GM20000 (cell line): ENCODE results near the gene ZNF343.

Source experiments
- DNase-seq: peaks from one replicate; pipeline ENCODE4 v3.0.0; 2012; ENCODE audit warnings: low spot score
- CTCF ChIP-seq: IDR thresholded peaks from 2 replicates; pipeline ENCODE4 v1.5.1; 2012; ENCODE audit warnings: mild to moderate bottlenecking, control low read depth; ENCODE audit errors: extremely low read depth, missing control alignments

Gene ZNF343

GRCh38 chr20:2508631-2509467 lies at the start of gene ZNF343:
Gene ZNF343, minus strand, starts transcription at chr20:2508915. Its CDS starts 15,020 bp downstream, at chr20:2493895.
- TF ChIP-seq CTCF: no peak

DNA sequence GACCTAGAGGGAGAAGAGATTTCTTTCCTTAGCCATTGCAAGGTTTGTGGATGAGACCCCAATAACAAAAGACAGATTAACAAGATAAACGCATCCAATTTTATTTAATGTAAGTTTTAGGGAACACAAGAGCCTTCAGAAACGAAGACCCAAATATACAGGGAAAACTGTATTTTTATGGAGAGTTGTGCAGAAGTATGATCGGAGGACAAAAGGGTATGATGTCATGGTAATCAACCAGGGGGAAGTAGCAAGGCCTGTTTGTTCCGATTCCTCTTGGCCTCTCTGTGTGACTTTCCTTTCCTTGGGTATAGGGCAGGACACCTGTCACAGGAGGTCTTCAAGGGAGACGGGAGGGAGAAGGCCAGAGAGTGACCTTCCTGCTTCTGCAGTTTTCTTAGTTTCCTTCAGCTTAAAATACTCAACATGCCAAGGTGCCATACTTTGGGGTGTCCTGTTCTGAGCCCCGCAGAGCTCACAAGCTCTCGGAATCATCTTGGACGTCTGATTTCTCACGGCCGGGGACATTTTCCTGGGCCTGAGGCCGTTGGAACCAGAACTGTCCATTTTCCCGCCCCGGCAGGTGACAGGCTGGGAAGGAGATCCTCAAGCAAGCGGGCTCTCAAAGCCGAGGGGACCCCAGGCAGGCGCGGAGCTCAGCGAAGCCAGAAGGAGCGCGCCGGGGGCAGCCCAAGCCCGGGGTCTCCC lies 49.3 kb upstream of the ZNF343 start:
- DNase-seq: no peak
- TF ChIP-seq CTCF: no peak

More at GRCh38 chr20:2508631-2509467, at the start of gene ZNF343:
- DNase-seq: peak; percentile 88

DNA sequence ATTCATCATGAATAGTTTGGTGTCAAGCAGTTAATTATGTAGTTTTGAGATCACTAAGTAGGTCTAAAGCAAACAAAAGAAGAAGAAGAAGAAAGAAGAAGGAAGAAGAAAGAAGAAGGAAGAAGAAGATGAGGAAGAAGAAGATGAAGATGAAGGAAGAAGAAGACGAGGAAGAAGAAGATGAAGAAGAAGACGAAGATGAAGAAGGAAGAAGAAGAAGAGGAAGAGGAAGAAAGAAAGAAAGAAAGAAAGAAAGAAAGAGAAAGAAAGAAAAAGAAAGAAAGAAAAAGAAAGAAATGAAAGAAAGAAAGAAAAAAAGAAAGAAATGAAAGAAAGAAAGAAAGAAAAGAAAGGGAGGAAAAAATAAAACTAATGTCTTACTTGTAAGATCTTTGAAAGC lies 36.9 kb upstream of the ZNF343 start:
- no peak for DNase-seq
- no peak for TF ChIP-seq CTCF

DNA sequence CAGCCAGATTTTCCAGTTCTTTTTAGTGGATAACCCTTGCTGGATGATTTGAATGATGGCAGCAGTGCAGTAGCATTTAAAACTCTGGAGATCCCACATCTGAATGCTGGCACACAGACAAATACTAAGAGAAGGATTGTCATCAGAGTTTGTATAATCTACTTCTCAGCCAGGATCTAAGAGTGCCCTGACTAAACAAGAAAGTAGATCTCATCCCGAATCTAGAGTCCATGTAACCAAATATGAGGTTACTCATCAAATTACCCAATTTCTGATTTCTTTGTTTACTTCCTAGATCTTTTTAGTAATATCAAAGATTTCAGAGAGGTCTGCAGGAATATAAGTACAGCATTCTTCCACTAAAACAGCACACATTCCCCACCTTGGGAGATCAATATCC lies 35.5 kb upstream of the ZNF343 start:
- no peak for DNase-seq
- TF ChIP-seq CTCF: no peak

- TF ChIP-seq CTCF: no peak
Observed at GRCh38 chr20:2542361-2542760, 33.6 kb upstream of the ZNF343 start.

DNA sequence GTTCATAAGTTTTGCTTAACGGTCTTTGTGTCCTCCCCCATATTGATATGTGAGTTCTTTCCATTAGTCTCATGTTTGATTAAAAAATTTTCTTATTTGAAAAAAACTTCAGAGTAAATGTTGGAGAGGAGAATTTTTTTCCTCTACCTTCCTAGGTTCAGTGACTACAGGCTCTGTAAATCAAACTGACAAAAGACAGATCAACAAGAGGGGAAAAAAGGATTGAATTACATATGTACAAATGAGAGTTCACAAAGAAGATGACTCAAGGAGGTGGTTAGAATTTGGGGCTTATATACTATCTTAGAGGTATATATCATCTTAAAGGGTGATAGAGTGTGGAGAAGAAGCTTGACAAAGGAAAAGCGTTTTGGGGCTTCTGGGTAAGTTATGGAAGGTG lies 33.2 kb upstream of the ZNF343 start:
- TF ChIP-seq CTCF: no peak
- DNase-seq: no peak

More at GRCh38 chr20:2542361-2542760, 33.6 kb upstream of the ZNF343 start:
- no peak for DNase-seq
